Esophagus squamous epithelium (tissue), 5 donors: Measurements from ENCODE around the gene RAB24. TPM values are rescaled to one million over a fixed set of nuclear protein-coding genes. Genes with fewer than 3 reads are reported as not detected.

Experiments
- DNase-seq: peaks from one replicate; lab custom pipeline; 2025; lab: John Stamatoyannopoulos, UW
- H3K27ac ChIP-seq, 4 donors: fragments of 200-600 bp; sonication (generic); one replicate each; pipeline ENCODE4 v1.5.1; 2016 to 2019; ENCODE audit warnings: mild to moderate bottlenecking in 1 of 4
- H3K27me3 ChIP-seq, 4 donors: fragments of 200-600 bp; sonication (generic); 1 replicate in 3 of 4; 2 replicates in 1 of 4; pipeline versions ENCODE4 v1.5.1 to v1.6.0; 2017 to 2021; ENCODE audit warnings: antibody characterized with exemption in 1 of 4
- H3K36me3 ChIP-seq, 3 donors: fragments of 200-600 bp; sonication (generic); one replicate each; pipeline ENCODE4 v1.5.1; 2016 to 2019
- H3K4me1 ChIP-seq, 3 donors: fragments of 200-600 bp; sonication (generic); one replicate each; pipeline ENCODE4 v1.5.1; 2017 to 2019
- H3K4me3 ChIP-seq, 4 donors: fragments of 200-600 bp; sonication (generic); 1 replicate in 3 of 4; 2 replicates in 1 of 4; pipeline ENCODE4 v1.5.1; 2016 to 2019; ENCODE audit warnings: mild to moderate bottlenecking in 2 of 4, moderate library complexity in 1 of 4
- H3K9me3 ChIP-seq, 3 donors: fragments of 200-600 bp; sonication (generic); one replicate each; pipeline ENCODE4 v1.5.1; 2016 to 2019
- CTCF ChIP-seq, 6 experiments: fragments of 450-650 bp in 4 of 6; fragments of 200-600 bp in 2 of 6; sonication (generic) in 2 of 6; IDR thresholded peaks; one replicate each; pipeline ENCODE4 v1.5.1; 2016 to 2019; ENCODE audit warnings: antibody characterized with exemption in 6 of 6, mild to moderate bottlenecking in 4 of 6, moderate library complexity in 4 of 6
- POLR2A ChIP-seq, 4 donors: fragments of 450-650 bp; IDR thresholded peaks; one replicate each; pipeline ENCODE4 v1.6.1; 2017; ENCODE audit warnings: antibody characterized with exemption in 4 of 4, mild to moderate bottlenecking in 4 of 4, moderate library complexity in 3 of 4
- WGBS, 2 donors: methylation state at CpG; one replicate each; pipeline ENCODE4 v1.1.5; 2018; 5-methylcytosine and 5-hydroxymethylcytosine counted together
- intact Hi-C: fragments of 100-400 bp; cut with DNase I; formaldehyde crosslinking; loops from one replicate; pipeline ENCODE4 v1.15.0; 2022
- total RNA-seq, 4 donors: library from RNA; depleted of rRNA; stranded (reverse); fragments of >200 nt; gene quantifications; one replicate each; pipeline ENCODE4 v1.1.0, GENCODE V29; 2016
- donor health status: DM: yes; HTN: yes; CAD: no.

Gene RAB24
- total RNA-seq, 4 donors from 2014 or later = 24.0 to 74.4 (median 49.8) TPM

DNA sequence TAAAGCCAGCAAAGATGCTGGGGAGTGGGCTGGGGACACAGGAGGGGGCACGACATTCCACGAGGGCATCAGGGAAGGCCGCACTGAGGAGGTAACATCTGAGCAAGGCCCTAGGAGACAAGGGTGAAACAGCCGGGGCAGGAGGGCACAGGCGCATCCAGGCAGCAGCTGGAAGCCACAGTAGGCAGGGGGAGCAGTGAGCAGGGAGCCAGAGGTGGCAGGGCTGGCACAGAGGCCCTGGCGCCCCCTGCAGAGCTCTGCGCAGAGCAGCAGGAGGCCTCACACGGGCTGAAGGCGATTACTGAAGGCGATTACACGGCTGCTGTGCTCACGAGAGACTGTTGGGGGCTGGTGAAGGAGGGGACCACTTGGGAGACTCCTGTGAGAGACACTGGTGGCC lies 32.6 kb upstream of the RAB24 start:
- Histone ChIP-seq H3K36me3 (peaks cover 47 to 99% (median 71%) of the 10 kb centered on the region in 3 donors), H3K27ac (no peak overlapping the region), H3K4me3 (no peak overlapping the region), H3K4me1 (peaks cover 0 to 20% (median 0%) of the 10 kb centered on the region in 3 donors), H3K27me3 (no peaks in the 10 kb centered on the region), H3K9me3 (no peaks in the 10 kb centered on the region)
- 64 to 72% methylated on average over 12 of the region's 12 CpGs for WGBS, 2 donors
- intact Hi-C loops = no loop called here
- TF ChIP-seq POLR2A (IDR thresholded peaks at IDR 0.05) (no peak), CTCF (IDR thresholded peaks at IDR 0.05) (peak in 3 of 6 experiments; percentile 6 to 39 (median 11))
- DNase-seq = no peak

GRCh38 chr5:177335701-177336065 lies 32.2 kb upstream of the RAB24 start:
- Histone ChIP-seq H3K27ac (no peak overlapping the region), H3K4me3 (no peak overlapping the region), H3K36me3 (peaks cover 47 to 100% (median 71%) of the 10 kb centered on the region in 3 donors), H3K9me3 (no peaks in the 10 kb centered on the region), H3K4me1 (peaks cover 0 to 20% (median 0%) of the 10 kb centered on the region in 3 donors), H3K27me3 (no peaks in the 10 kb centered on the region)
- TF ChIP-seq CTCF (IDR thresholded peaks at IDR 0.05) (no peak), POLR2A (IDR thresholded peaks at IDR 0.05) (no peak)
- 73 to 94% methylated on average over 2 to 5 of the region's 7 CpGs for WGBS, 2 donors
- DNase-seq = no peak
- intact Hi-C loops = no loop called here

DNA sequence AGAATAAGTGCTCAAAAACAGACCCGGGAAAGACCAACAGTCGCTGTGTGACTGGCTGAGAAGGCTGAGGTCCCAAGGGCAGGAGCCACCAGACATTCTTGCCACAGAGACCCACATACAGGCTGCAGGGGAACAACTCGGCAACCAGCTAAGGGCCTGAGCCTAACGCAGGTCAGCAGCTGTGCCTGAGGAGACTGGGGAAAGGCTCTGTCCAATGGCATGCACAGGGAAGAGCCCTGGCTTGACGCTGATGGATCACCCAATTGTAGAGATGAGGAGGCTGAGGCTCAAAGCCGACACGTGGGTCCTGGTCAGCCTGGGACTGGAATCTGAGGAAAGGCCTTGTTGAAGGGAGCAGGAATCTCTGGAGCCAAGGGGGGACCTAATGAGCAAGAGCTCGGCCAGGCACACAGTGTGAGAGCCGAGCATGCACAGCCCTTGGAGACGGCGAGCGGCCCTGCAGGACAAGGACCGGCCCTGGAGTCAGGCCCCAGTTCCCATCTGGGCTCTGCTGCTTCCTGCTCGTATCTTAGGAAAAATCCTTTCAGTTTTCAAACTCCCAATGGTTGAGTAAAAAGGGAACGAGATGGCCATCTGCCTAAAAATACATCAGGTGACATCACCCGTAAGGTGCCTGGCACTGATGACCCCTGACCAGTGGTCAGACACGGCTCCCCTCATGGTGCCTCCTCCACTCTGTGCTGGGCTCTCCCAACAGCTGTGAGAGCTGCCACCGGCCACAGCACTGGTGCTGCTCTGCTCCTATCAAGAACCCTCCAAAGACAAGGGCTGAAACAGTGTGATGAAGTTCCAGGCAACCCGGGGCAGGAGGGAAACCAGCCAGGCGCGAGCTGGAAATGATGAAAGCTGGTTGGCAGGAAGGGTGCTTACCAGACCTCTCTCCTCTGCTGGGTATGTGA lies 31.5 kb upstream of the RAB24 start:
- intact Hi-C loops = no loop called here
- Histone ChIP-seq H3K4me1 (peaks cover 0 to 13% (median 0%) of the 10 kb centered on the region in 3 donors), H3K4me3 (no peak overlapping the region), H3K36me3 (peaks cover 53 to 100% (median 73%) of the 10 kb centered on the region in 3 donors), H3K27ac (no peak overlapping the region), H3K9me3 (no peaks in the 10 kb centered on the region), H3K27me3 (no peaks in the 10 kb centered on the region)
- no peak for DNase-seq
- 84 to 89% methylated on average over 13 of the region's 21 CpGs for WGBS, 2 donors
- TF ChIP-seq CTCF (IDR thresholded peaks at IDR 0.05) = no peak

DNA sequence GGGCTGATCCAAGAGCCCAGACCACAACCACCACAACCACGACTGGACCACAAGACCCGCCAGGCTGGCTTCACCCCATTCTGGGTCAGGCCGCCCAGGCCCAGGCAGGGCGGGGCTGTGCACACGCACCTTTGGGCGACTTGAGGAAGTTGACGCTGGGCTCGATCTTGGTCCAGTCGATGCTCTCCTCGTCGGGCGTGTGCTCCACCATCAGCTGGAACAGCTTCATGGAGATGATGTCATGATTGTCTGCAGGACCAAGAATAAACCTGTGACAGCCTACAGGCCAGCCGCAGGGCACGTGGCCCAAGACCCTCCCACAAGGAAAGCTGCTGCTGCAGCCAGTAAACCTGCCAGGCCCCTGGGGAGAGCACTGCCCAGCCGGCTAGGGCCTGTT lies 30.6 kb upstream of the RAB24 start:
- no peak overlapping the region for H3K27ac ChIP-seq
- H3K4me3 ChIP-seq = no peak overlapping the region
- DNase-seq = no peak
- H3K4me1 ChIP-seq = peaks cover 0 to 5% (median 0%) of the 10 kb centered on the region in 3 donors
- no peaks in the 10 kb centered on the region for H3K27me3 ChIP-seq
- WGBS, 2 donors = 60 to 78% methylated on average over 1 to 4 of the region's 15 CpGs
- intact Hi-C loops = no loop called here
- peaks cover 55 to 100% (median 75%) of the 10 kb centered on the region in 3 donors for H3K36me3 ChIP-seq
- no peaks in the 10 kb centered on the region for H3K9me3 ChIP-seq
- TF ChIP-seq POLR2A (IDR thresholded peaks at IDR 0.05) (no peak), CTCF (IDR thresholded peaks at IDR 0.05) (no peak)

DNA sequence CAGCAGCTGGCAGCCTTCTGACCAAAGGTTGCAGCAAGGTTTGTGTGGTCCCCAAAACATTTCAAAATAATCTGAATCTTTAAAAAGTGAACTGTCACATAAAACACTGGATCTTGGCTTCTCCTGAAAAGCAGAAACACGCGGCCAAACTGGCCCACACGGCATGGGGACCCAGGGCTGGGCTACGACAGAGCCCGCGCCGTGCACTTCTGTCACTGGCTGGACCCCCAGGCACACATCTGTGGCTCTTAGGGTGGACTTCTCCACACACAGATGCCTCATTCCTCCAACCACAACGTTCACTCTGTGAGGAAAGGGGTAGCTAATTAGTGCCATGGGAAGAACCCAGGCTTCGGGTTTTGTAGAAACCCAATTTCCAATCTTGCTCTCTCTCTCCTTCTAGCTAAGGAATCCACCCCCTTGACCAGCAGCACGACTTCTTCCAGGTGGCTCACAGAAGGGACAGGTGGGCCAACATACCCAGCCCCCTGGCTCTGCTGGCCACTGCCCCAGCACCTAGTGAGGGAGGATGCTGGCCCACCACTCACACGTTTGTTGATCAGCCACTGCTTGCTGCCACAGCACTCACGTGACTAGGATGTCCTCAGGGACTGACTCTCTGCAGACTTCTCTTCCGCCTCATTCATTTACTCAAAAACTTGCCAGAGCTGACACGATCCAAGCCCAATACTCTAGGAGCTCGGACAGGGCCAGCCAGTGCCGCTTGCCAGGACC lies 30.1 kb upstream of the RAB24 start:
- intact Hi-C loops = no loop called here
- peaks cover 55 to 100% (median 75%) of the 10 kb centered on the region in 3 donors for H3K36me3 ChIP-seq

More for the DNA sequence above, 30.1 kb upstream of the RAB24 start:
- Histone ChIP-seq H3K27ac (no peak overlapping the region), H3K4me3 (no peak overlapping the region), H3K27me3 (no peaks in the 10 kb centered on the region), H3K9me3 (no peaks in the 10 kb centered on the region), H3K4me1 (no peaks in the 10 kb centered on the region)
- 86 to 91% methylated on average over 11 to 14 of the region's 16 CpGs for WGBS, 2 donors
- TF ChIP-seq CTCF (IDR thresholded peaks at IDR 0.05) (no peak), POLR2A (IDR thresholded peaks at IDR 0.05) (no peak)
- no peak for DNase-seq
